H1 (cell line): ENCODE data around the gene KLHL8. TPM values are rescaled to one million over a fixed set of nuclear protein-coding genes. Genes with fewer than 3 reads are reported as not detected.

Experiments used
- CTCF ChIA-PET: fragments of 300-600 bp; sonication (Branson Sonifier 250); formaldehyde crosslinking; loops from one replicate; lab custom pipeline; 2021; ENCODE audit not compliant: partially characterized antibody; lab: Charles Lee
- POLR2A ChIA-PET: fragments of 300-600 bp; sonication (Branson Sonifier 250); formaldehyde crosslinking; loops from one replicate; lab custom pipeline; 2021; ENCODE audit warnings: inconsistent platforms; ENCODE audit not compliant: partially characterized antibody; lab: Charles Lee
- DNase-seq, 2 experiments: peaks; one replicate each; pipeline versions ENCODE4 v3.0.0 to v3.0.0-alpha.2; 2010 to 2022; ENCODE audit warnings: low spot score in 2 of 2, low read depth in 1 of 2, mixed read lengths in 1 of 2
- FAIRE-seq: peaks from 2 replicates; lab custom pipeline; 2011; peaks lifted over from hg19 to GRCh38; lab: Jason Lieb, UNC
- H2AFZ ChIP-seq: 2 replicates; pipeline ENCODE4 v1.8.1; 2012; ENCODE audit warnings: low read length, inconsistent platforms
- H2AK5ac ChIP-seq: 2 replicates; pipeline ENCODE4 v1.6.1; 2013; ENCODE audit warnings: low read depth, low read length
- H2BK120ac ChIP-seq: replicated peaks from 2 replicates; pipeline ENCODE3; 2013; ENCODE audit warnings: low read depth, low read length, inconsistent platforms
- H2BK12ac ChIP-seq: 2 replicates; pipeline ENCODE4 v1.6.1; 2013; ENCODE audit warnings: low read depth, low read length
- H2BK15ac ChIP-seq: 2 replicates; pipeline ENCODE4 v1.6.1; 2013; ENCODE audit warnings: low read length
- H2BK20ac ChIP-seq: 2 replicates; pipeline ENCODE4 v1.6.1; 2013; ENCODE audit warnings: low read length
- H2BK5ac ChIP-seq: 2 replicates; pipeline ENCODE4 v1.6.1; 2013; ENCODE audit warnings: low read depth, low read length
- H3K14ac ChIP-seq: 2 replicates; pipeline ENCODE4 v1.6.1; 2013; ENCODE audit warnings: inconsistent platforms; ENCODE audit not compliant: insufficient read length
- H3K18ac ChIP-seq: 2 replicates; pipeline ENCODE4 v1.6.1; 2013; ENCODE audit warnings: low read length; ENCODE audit errors: extremely low read depth
- H3K23ac ChIP-seq: 2 replicates; pipeline ENCODE4 v1.6.1; 2013; ENCODE audit warnings: inconsistent platforms; ENCODE audit not compliant: insufficient read length
- H3K23me2 ChIP-seq: 2 replicates; pipeline ENCODE4 v1.6.1; 2013; ENCODE audit warnings: low read depth, low read length
- H3K27ac ChIP-seq: 2 replicates; pipeline ENCODE4 v1.6.1; 2011; ENCODE audit warnings: low read depth, low read length, inconsistent platforms
- H3K27me3 ChIP-seq, 4 experiments: replicated peaks in 1 of 4; 1 replicate in 1 of 4; 2 replicates in 3 of 4; pipeline versions ENCODE4 v1.6.1 to v1.8.1; 2011 to 2013; ENCODE audit warnings: low read length in 3 of 4, mild to moderate bottlenecking in 3 of 4, inconsistent platforms in 2 of 4, mixed read lengths in 2 of 4, moderate library complexity in 1 of 4; ENCODE audit not compliant: control insufficient read depth in 3 of 4, insufficient read depth in 3 of 4; ENCODE audit errors: extremely low read depth in 1 of 4
- H3K36me3 ChIP-seq, 4 experiments: 2 replicates each; pipeline versions ENCODE4 v1.6.1 to v1.8.1; 2011 to 2013; ENCODE audit warnings: mild to moderate bottlenecking in 4 of 4, low read length in 3 of 4, moderate library complexity in 2 of 4, control low read depth in 1 of 4, inconsistent platforms in 1 of 4; ENCODE audit not compliant: insufficient read depth in 4 of 4, control insufficient read depth in 2 of 4
- H3K4ac ChIP-seq: replicated peaks from 2 replicates; pipeline ENCODE3; 2013; ENCODE audit warnings: low read length, low read depth, mixed read lengths, inconsistent platforms; ENCODE audit not compliant: insufficient read length
- H3K4me1 ChIP-seq, 4 experiments: replicated peaks in 1 of 4; 1 replicate in 1 of 4; 2 replicates in 3 of 4; pipeline versions ENCODE4 v1.6.1 to v1.8.1; 2011 to 2013; ENCODE audit warnings: low read length in 3 of 4, inconsistent platforms in 2 of 4, mixed read lengths in 1 of 4; ENCODE audit not compliant: insufficient read depth in 4 of 4, control insufficient read depth in 3 of 4
- H3K4me2 ChIP-seq, 2 experiments: 2 replicates each; pipeline versions ENCODE4 v1.6.1 to v1.8.1; 2011 to 2013; ENCODE audit warnings: low read depth in 2 of 2, low read length in 2 of 2, control low read depth in 1 of 2, inconsistent platforms in 1 of 2, mild to moderate bottlenecking in 1 of 2; ENCODE audit not compliant: insufficient read depth in 1 of 2
- H3K4me3 ChIP-seq, 4 experiments: fragments of 200-600, 300-600 bp in 1 of 4; sonication (generic), shearing (Covaris generic), sonication (Bioruptor Twin) in 1 of 4; 2 replicates each; pipeline versions ENCODE4 v1.5.1 to v1.8.1; 2011 to 2016; ENCODE audit warnings: low read length in 4 of 4, low read depth in 3 of 4, control low read depth in 2 of 4, inconsistent platforms in 2 of 4, mild to moderate bottlenecking in 2 of 4, mixed read lengths in 1 of 4, moderate library complexity in 1 of 4; ENCODE audit not compliant: insufficient read depth in 2 of 4; ENCODE audit errors: extremely low read depth in 1 of 4
- H3K56ac ChIP-seq: replicated peaks from 2 replicates; pipeline ENCODE3; 2013; ENCODE audit warnings: low read depth, mild to moderate bottlenecking, mixed read lengths, low read length, inconsistent platforms; ENCODE audit not compliant: insufficient read length
- H3K79me1 ChIP-seq: 2 replicates; pipeline ENCODE4 v1.6.1; 2013; ENCODE audit warnings: low read depth, low read length, control low read depth
- H3K79me2 ChIP-seq, 2 experiments: 2 replicates each; pipeline versions ENCODE4 v1.6.1 to v1.8.1; 2012 to 2013; ENCODE audit warnings: low read length in 2 of 2, mild to moderate bottlenecking in 2 of 2, inconsistent platforms in 1 of 2; ENCODE audit not compliant: insufficient read depth in 2 of 2, control insufficient read depth in 1 of 2
- H3K9ac ChIP-seq, 4 experiments: replicated peaks in 1 of 4; 1 replicate in 1 of 4; 2 replicates in 3 of 4; pipeline versions ENCODE4 v1.6.1 to v1.8.1; 2011 to 2013; ENCODE audit warnings: low read depth in 3 of 4, low read length in 3 of 4, control low read depth in 2 of 4, mild to moderate bottlenecking in 2 of 4, moderate library complexity in 2 of 4, inconsistent platforms in 1 of 4; ENCODE audit errors: extremely low read depth in 1 of 4
- H3K9me3 ChIP-seq, 2 experiments: 2 replicates each; pipeline versions ENCODE4 v1.6.1 to v1.8.1; 2012 to 2013; ENCODE audit warnings: mild to moderate bottlenecking in 2 of 2, moderate library complexity in 2 of 2, control low read depth in 1 of 2, inconsistent platforms in 1 of 2, low read depth in 1 of 2, low read length in 1 of 2, mixed read lengths in 1 of 2; ENCODE audit not compliant: insufficient read depth in 2 of 2
- H4K20me1 ChIP-seq, 2 experiments: replicated peaks in 1 of 2; 2 replicates each; pipeline versions ENCODE3 to v1.8.1; 2011 to 2013; ENCODE audit warnings: inconsistent platforms in 2 of 2, low read length in 2 of 2, mild to moderate bottlenecking in 1 of 2; ENCODE audit not compliant: insufficient read depth in 2 of 2, control insufficient read depth in 1 of 2
- H4K5ac ChIP-seq: 2 replicates; pipeline ENCODE4 v1.6.1; 2013; ENCODE audit warnings: low read length, low read depth, mixed read lengths, inconsistent platforms; ENCODE audit not compliant: insufficient read length
- H4K8ac ChIP-seq: 2 replicates; pipeline ENCODE4 v1.8.0; 2013; ENCODE audit warnings: mild to moderate bottlenecking, moderate library complexity, low read length, inconsistent platforms; ENCODE audit not compliant: insufficient read depth; ENCODE audit errors: extremely low read depth
- H4K91ac ChIP-seq: replicated peaks from 2 replicates; pipeline ENCODE3; 2013; ENCODE audit warnings: low read length, mixed read lengths, inconsistent platforms; ENCODE audit not compliant: insufficient read length
- ATF2 ChIP-seq: IDR thresholded peaks from 2 replicates; pipeline ENCODE4 v1.6.1; 2012; ENCODE audit warnings: low read length, inconsistent platforms
- BACH1 ChIP-seq: IDR thresholded peaks from 2 replicates; pipeline ENCODE4 v1.6.1; 2012; ENCODE audit warnings: low read length, improper control_type of control experiment
- CBX5 ChIP-seq: fragments of 300-800, 300-1000 bp; sonication (generic); IDR thresholded peaks from 2 replicates; pipeline ENCODE4 v1.7.1; 2016; ENCODE audit warnings: antibody characterized with exemption, low read length, low read depth
- CEBPB ChIP-seq: IDR thresholded peaks from 2 replicates; pipeline ENCODE4 v1.6.1; 2012; ENCODE audit warnings: low read depth, low read length
- EZH2 ChIP-seq: fragments of 200-600 bp; sonication (generic); IDR thresholded peaks from 2 replicates; pipeline ENCODE4 v1.7.1; 2012; ENCODE audit warnings: low read depth, mild to moderate bottlenecking, moderate library complexity, low read length, inconsistent platforms; ENCODE audit not compliant: severe bottlenecking
- GTF2F1 ChIP-seq: IDR thresholded peaks from 2 replicates; pipeline ENCODE4 v1.6.1; 2012; ENCODE audit warnings: low read depth, low read length, improper control_type of control experiment, borderline replicate concordance
- HDAC2 ChIP-seq, 2 experiments: fragments of 300-600 bp in 1 of 2; sonication (generic) in 1 of 2; IDR thresholded peaks; 2 replicates each; pipeline ENCODE4 v1.6.1; 2011 to 2012; ENCODE audit warnings: low read depth in 2 of 2, low read length in 2 of 2, mild to moderate bottlenecking in 2 of 2, moderate library complexity in 2 of 2, borderline replicate concordance in 1 of 2, inconsistent platforms in 1 of 2
- HDAC6 ChIP-seq: IDR thresholded peaks from one replicate; pipeline ENCODE4 v1.7.1; 2012; ENCODE audit warnings: low read depth, mild to moderate bottlenecking, inconsistent platforms, low read length, moderate library complexity
- JUN ChIP-seq: IDR thresholded peaks from 2 replicates; pipeline ENCODE4 v1.6.1; 2011; ENCODE audit warnings: low read depth, mild to moderate bottlenecking, improper control_type of control experiment, low read length
- SP1 ChIP-seq: IDR thresholded peaks from 2 replicates; pipeline ENCODE4 v1.6.1; 2011; ENCODE audit warnings: low read depth, low read length
- SP4 ChIP-seq: IDR thresholded peaks from 2 replicates; pipeline ENCODE4 v1.6.1; 2012; ENCODE audit warnings: low read length, inconsistent platforms
- TBP ChIP-seq: IDR thresholded peaks from 2 replicates; pipeline ENCODE4 v1.6.1; 2011; ENCODE audit warnings: low read depth, low read length, improper control_type of control experiment
- WGBS, 2 experiments: shearing (Covaris generic) in 1 of 2; methylation state at CpG; one replicate each; pipeline versions ENCODE4 v1.1.6 to v1.1.7; 2013 to 2015; ENCODE audit warnings: low lambda C conversion rate in 2 of 2, mixed read lengths in 2 of 2, inconsistent platforms in 1 of 2, low coverage in 1 of 2, missing lambda C conversion rate in 1 of 2; ENCODE audit not compliant: insufficient replicate concordance in 2 of 2, insufficient coverage in 1 of 2, insufficient read length in 1 of 2; ENCODE audit errors: extremely low coverage in 1 of 2, missing lambda C conversion rate in 1 of 2; 5-methylcytosine and 5-hydroxymethylcytosine counted together
- polyA plus RNA-seq, 7 experiments: library from polyadenylated mRNA; depleted of rRNA in 3 of 7; stranded (reverse) in 5 of 7; unstranded in 2 of 7; fragments of >200 nt in 5 of 7; fragments of 200-250 nt in 2 of 7; gene quantifications; 1 replicate in 5 of 7; 2 replicates in 1 of 7; 4 replicates in 1 of 7; pipeline versions ENCODE4 v1.2.1 to v1.2.3, GENCODE V29; 2011 to 2013; ENCODE audit warnings: missing spikeins in 2 of 7, mixed read lengths in 2 of 7
- total RNA-seq: library from RNA; stranded (reverse); fragmentation: NEBNext Ultra II Directional; extraction: Animal tissue kit (Norgen Biotek cat#: 25700); gene quantifications from 2 replicates; pipeline ENCODE4 v1.2.1, GENCODE V29; 2021

KLHL8 gene
- total and polyA plus RNA-seq, 2 of the 8 experiments (the other 6 are each of a cell fraction or from before 2014, with no cell fraction given) = 0.94 to 8.1 TPM

GRCh38 chr4:87171944-87172343 lies 48.5 kb downstream of the KLHL8 start:
- POLR2A ChIA-PET = no interaction called here
- no peak overlapping the region for H2BK5ac ChIP-seq
- no peak overlapping the region for H4K5ac ChIP-seq
- H2BK12ac ChIP-seq = no peak overlapping the region
- CTCF ChIA-PET = interaction anchor here (0.7 to 2.0 kb wide), 3 partner anchors 21 to 342 kb away, joined by 3 to 6 read pairs (median 4); no protein-coding TSS in a partner anchor
- DNase-seq (no peak), FAIRE-seq (no peak)
- H4K20me1 ChIP-seq = no peaks in the 10 kb centered on the region
- H3K14ac ChIP-seq = no peak overlapping the region
- 80% methylated on average over 2 of the region's 2 CpGs; no CpG with 5 or more reads in 1 of the 2 experiments for WGBS, 2 experiments
- no peak overlapping the region for H3K4me2 ChIP-seq
- H3K79me2 ChIP-seq = no peaks in the 10 kb centered on the region
- H2BK120ac ChIP-seq = no peak overlapping the region
- H3K27ac ChIP-seq = no peak overlapping the region
- no peak overlapping the region for H3K4ac ChIP-seq
- no peaks in the 10 kb centered on the region for H3K79me1 ChIP-seq
- H3K18ac ChIP-seq = no peak overlapping the region
- H3K27me3 ChIP-seq = no peaks in the 10 kb centered on the region
- no peak overlapping the region for H3K4me3 ChIP-seq
- H2AK5ac ChIP-seq = no peak overlapping the region
- H4K91ac ChIP-seq = no peak overlapping the region
- H3K9ac ChIP-seq = no peak overlapping the region
- no peak overlapping the region for H2AFZ ChIP-seq
- H3K23me2 ChIP-seq = no peaks in the 10 kb centered on the region
- no peak overlapping the region for H4K8ac ChIP-seq
- no peaks in the 10 kb centered on the region for H3K9me3 ChIP-seq
- no peak overlapping the region for H2BK15ac ChIP-seq
- H3K4me1 ChIP-seq = no peaks in the 10 kb centered on the region
- no peak overlapping the region for H2BK20ac ChIP-seq
- no peak overlapping the region for H3K23ac ChIP-seq
- H3K56ac ChIP-seq = no peak overlapping the region
- H3K36me3 ChIP-seq = no peaks in the 10 kb centered on the region; a peak in 3 of 8 replicates
- TF ChIP-seq HDAC6 (no peak), TBP (no peak), ATF2 (no peak), CBX5 (no peak), SP4 (no peak), EZH2 (no peak), SP1 (no peak), HDAC2 (IDR thresholded peaks at IDR 0.05; ENCODE audit: borderline replicate concordance in 1 of 2, low read depth in 2 of 2, low read length in 2 of 2) (no peak), JUN (no peak), CEBPB (no peak), BACH1 (no peak), GTF2F1 (no peak)
